K562 (cell line): ENCODE data around the gene IFNW1. TPM values are rescaled to one million over a fixed set of nuclear protein-coding genes. Genes with fewer than 3 reads are reported as not detected.
"Not testable (repeated sequence)": the region's sequence is repeated elsewhere in the genome, so short reads cannot be mapped to it uniquely, and the experiment has no call there.

Experiments
- ATAC-seq: fragments of 200-7000 bp; cut with Tn5 transposase; 3 replicates; pipeline ENCODE4 v1.9.1; 2020; ENCODE audit warnings: moderate library complexity
- BruUV-seq: library from RNA; stranded (reverse); fragments of 400-500 nt; replicated peaks from 2 replicates; lab custom pipeline; 2021; lab: Mats Ljungman, UMichigan
- CTCF ChIA-PET: fragments of 300-600 bp; formaldehyde crosslinking; extraction: SDS; loops from one replicate; lab custom pipeline; 2021; ENCODE audit warnings: low intra/inter-chr PET ratio; lab: Yijun Ruan, JAX
- POLR2A ChIA-PET: fragments of 300-600, 350-650 bp; sonication (Branson Sonifier 250); formaldehyde crosslinking; extraction: SDS; loops from one replicate; lab custom pipeline; 2021; ENCODE audit warnings: antibody characterized with exemption, inconsistent platforms; lab: Yijun Ruan, JAX
- DNase-seq, 4 experiments: peaks; one replicate each; pipeline versions ENCODE4 v3.0.0 to v3.0.0-alpha.2; 2011 to 2018; ENCODE audit warnings: low spot score in 3 of 4, mixed read lengths in 3 of 4; ENCODE audit errors: extremely low read depth in 1 of 4
- FAIRE-seq: peaks from 2 replicates; lab custom pipeline; 2011; peaks lifted over from hg19 to GRCh38; lab: Jason Lieb, UNC
- H2AFZ ChIP-seq: 2 replicates; pipeline ENCODE4 v1.6.0; 2011; ENCODE audit warnings: low read depth, low read length, control low read depth, inconsistent platforms
- H3K27ac ChIP-seq: fragments of 200-600 bp; 3 replicates; pipeline ENCODE4 v1.8.0; 2011; ENCODE audit warnings: low read depth, mild to moderate bottlenecking, control low read depth, inconsistent platforms, low read length, moderate library complexity, mixed read lengths; ENCODE audit errors: extremely low read depth
- H3K27me3 ChIP-seq, 2 experiments: fragments of 300-600 bp in 1 of 2; 2 replicates in 1 of 2; 3 replicates in 1 of 2; pipeline versions ENCODE4 v1.6.0 to v1.8.0; 2011; ENCODE audit warnings: inconsistent platforms in 2 of 2, low read length in 2 of 2, mild to moderate bottlenecking in 1 of 2, mixed read lengths in 1 of 2, moderate library complexity in 1 of 2; ENCODE audit not compliant: control insufficient read depth in 2 of 2, insufficient read depth in 2 of 2
- H3K36me3 ChIP-seq: fragments of 300-600 bp; 3 replicates; pipeline ENCODE4 v1.8.0; 2011; ENCODE audit warnings: mild to moderate bottlenecking, low read length, inconsistent platforms; ENCODE audit not compliant: control insufficient read depth, insufficient read depth
- H3K4me1 ChIP-seq, 2 experiments: fragments of 200-600 bp in 1 of 2; replicated peaks in 1 of 2; 2 replicates in 1 of 2; 3 replicates in 1 of 2; pipeline versions ENCODE4 v1.5.1 to v1.8.0; 2011; ENCODE audit warnings: inconsistent platforms in 2 of 2, low read length in 2 of 2, mild to moderate bottlenecking in 1 of 2, mixed read lengths in 1 of 2, moderate library complexity in 1 of 2; ENCODE audit not compliant: control insufficient read depth in 2 of 2, insufficient read depth in 2 of 2
- H3K4me2 ChIP-seq: 2 replicates; pipeline ENCODE4 v1.6.1; 2011; ENCODE audit warnings: low read length, control low read depth, inconsistent platforms, mixed read lengths; ENCODE audit not compliant: insufficient read depth
- H3K4me3 ChIP-seq: fragments of 200-600 bp; sonication (generic), shearing (Covaris generic); 2 replicates; pipeline ENCODE4 v1.5.1; 2016; ENCODE audit warnings: control low read depth, inconsistent platforms
- H3K79me2 ChIP-seq: fragments of 200-600 bp; 3 replicates; pipeline ENCODE4 v1.8.0; 2011; ENCODE audit warnings: low read length, inconsistent platforms; ENCODE audit not compliant: control insufficient read depth, insufficient read depth
- H3K9ac ChIP-seq, 2 experiments: 2 replicates each; pipeline versions ENCODE4 v1.6.0 to v1.6.1; 2011; ENCODE audit warnings: low read depth in 2 of 2, low read length in 2 of 2, control low read depth in 1 of 2, inconsistent platforms in 1 of 2, mild to moderate bottlenecking in 1 of 2, mixed read lengths in 1 of 2; ENCODE audit not compliant: insufficient read depth in 1 of 2
- H3K9me1 ChIP-seq: one replicate; pipeline ENCODE4 v1.6.0; 2011; ENCODE audit warnings: inconsistent platforms, mild to moderate bottlenecking, low read length, moderate library complexity; ENCODE audit not compliant: control insufficient read depth, insufficient read depth
- H3K9me3 ChIP-seq: replicated peaks from 2 replicates; pipeline ENCODE4 v1.5.1; 2011; ENCODE audit warnings: low read depth, low read length, inconsistent platforms; ENCODE audit not compliant: control insufficient read depth, insufficient read depth
- H4K20me1 ChIP-seq: replicated peaks from 2 replicates; pipeline ENCODE4 v1.6.1; 2011; ENCODE audit warnings: low read length, inconsistent platforms, mixed read lengths; ENCODE audit not compliant: control insufficient read depth, insufficient read depth
- CBFA2T3 ChIP-seq: fragments of 450-650 bp; IDR thresholded peaks from 2 replicates; pipeline ENCODE4 v1.6.1; 2017
- CXXC5 ChIP-seq: fragments of 250-450 bp; sonication (Bioruptor Pico); IDR thresholded peaks from 2 replicates; pipeline ENCODE4 v1.8.0; 2022; ENCODE audit warnings: inconsistent platforms, mild to moderate bottlenecking, moderate library complexity
- EZH2 ChIP-seq: IDR thresholded peaks from 2 replicates; pipeline ENCODE4 v1.6.1; 2012; ENCODE audit warnings: low read depth, mild to moderate bottlenecking, inconsistent platforms, low read length, borderline replicate concordance
- GATA2 ChIP-seq: sonication (generic); formaldehyde crosslinking; IDR thresholded peaks from 2 replicates; pipeline ENCODE4 v1.4.0; 2020; ENCODE audit warnings: mild to moderate bottlenecking, missing genetic modification reagents
- HINFP ChIP-seq: fragments of 450-650 bp; conservative IDR thresholded peaks from 2 replicates; pipeline ENCODE4 v1.6.1; 2016; ENCODE audit warnings: missing genetic modification characterization, low read depth, mild to moderate bottlenecking, control low read depth, missing compliant biosample characterization
- OTX1 ChIP-seq: fragments of 450-650 bp; formaldehyde crosslinking; IDR thresholded peaks from 2 replicates; pipeline ENCODE4 v1.4.0; 2022; ENCODE audit warnings: mild to moderate bottlenecking
- STAG1 ChIP-seq: sonication (generic); formaldehyde crosslinking; IDR thresholded peaks from 2 replicates; pipeline ENCODE4 v1.5.0; 2020; ENCODE audit warnings: missing genetic modification reagents, borderline replicate concordance
- THAP7 ChIP-seq: fragments of 250-450 bp; sonication (Bioruptor Pico); IDR thresholded peaks from 2 replicates; pipeline ENCODE4 v1.5.0; 2021
- ZBTB17 ChIP-seq: fragments of 450-650 bp; formaldehyde crosslinking; IDR thresholded peaks from 2 replicates; pipeline ENCODE4 v1.4.0; 2020; ENCODE audit warnings: mild to moderate bottlenecking
- ZNF830 ChIP-seq: fragments of 250-450 bp; sonication (Bioruptor Pico); IDR thresholded peaks from 2 replicates; pipeline ENCODE4 v1.5.0; 2021; ENCODE audit warnings: mild to moderate bottlenecking
- WGBS: fragments of 100-300 bp; shearing (Covaris generic); methylation state at CpG from one replicate; pipeline ENCODE4 v1.1.6; 2016; ENCODE audit warnings: low coverage, mixed read lengths; ENCODE audit not compliant: insufficient coverage; ENCODE audit errors: missing lambda C conversion rate; 5-methylcytosine and 5-hydroxymethylcytosine counted together
- in situ Hi-C: fragments of 300-500 bp; cut with MboI; formaldehyde crosslinking; loops from 4 replicates; pipeline ENCODE4 v1.15.0; 2018; ENCODE audit warnings: inconsistent platforms, mixed read lengths
- intact Hi-C: fragments of 100-400 bp; cut with micrococcal nuclease; formaldehyde crosslinking; loops from 2 replicates; pipeline ENCODE4 v1.14.2; 2022
- polyA plus RNA-seq, 8 experiments: library from polyadenylated mRNA; depleted of rRNA in 4 of 8; stranded (reverse) in 5 of 8; unstranded in 3 of 8; fragments of >200 nt; fragmentation: Nextera tagmentation in 2 of 8; fragmentation: Illumina TruSeq in 1 of 8; extraction: Ambion mirVana in 2 of 8; extraction: Trizol in 1 of 8; gene quantifications; 2 replicates each; pipeline versions ENCODE4 v1.2.1 to v1.2.3, GENCODE V29; 2011 to 2014; ENCODE audit warnings: inconsistent platforms in 1 of 8, missing spikeins in 1 of 8
- total RNA-seq, 7 experiments: library from RNA; depleted of rRNA in 6 of 7; stranded (reverse); fragments of >200 nt in 6 of 7; fragmentation: Illumina TruSeq in 2 of 7; extraction: Trizol in 2 of 7; gene quantifications; 2 replicates each; pipeline versions ENCODE4 v1.2.1 to v1.2.3, GENCODE V29; 2011 to 2021; ENCODE audit warnings: low replicate concordance in 1 of 7

Gene IFNW1
- total and polyA plus RNA-seq, 9 of the 15 experiments (the other 6 are each of a cell fraction or from before 2014, with no cell fraction given), result not detected

GRCh38 chr9:21166560-21166959, 24.9 kb upstream of the IFNW1 start, which contains the start of gene IFNA21:
IFNA21 (minus strand) TSS chr9:21166660; CDS start chr9:21166612, 48 bp downstream.
- CTCF ChIA-PET, intact Hi-C loops, DNase-seq, H3K9me1 ChIP-seq, H3K27ac ChIP-seq, H3K27me3 ChIP-seq, in situ Hi-C loops, ATAC-seq, H3K9me3 ChIP-seq, POLR2A ChIA-PET, H3K4me2 ChIP-seq, H4K20me1 ChIP-seq, BruUV-seq, FAIRE-seq, H3K4me1 ChIP-seq, H3K9ac ChIP-seq, H3K79me2 ChIP-seq, H3K36me3 ChIP-seq, H3K4me3 ChIP-seq, H2AFZ ChIP-seq: not testable (repeated sequence)
- no CpG with 5 or more reads among the region's 2 CpGs for WGBS

- Histone ChIP-seq H3K4me1 (no peaks in the 10 kb centered on the region), H3K79me2 (no peaks in the 10 kb centered on the region), H2AFZ (no peak overlapping the region), H3K9me3 (no peaks in the 10 kb centered on the region), H3K27ac (no peak overlapping the region), H3K27me3 (no peaks in the 10 kb centered on the region), H3K4me3 (no peak overlapping the region), H4K20me1 (no peaks in the 10 kb centered on the region), H3K4me2 (no peak overlapping the region), H3K9ac (no peak overlapping the region), H3K36me3 (no peaks in the 10 kb centered on the region), H3K9me1 (no peaks in the 10 kb centered on the region)
- TF ChIP-seq CXXC5 (no peak), EZH2 (no peak), GATA2 (no peak), STAG1 (CRISPR knock-in tag) (no peak), ZBTB17 (CRISPR knock-in tag) (no peak), OTX1 (CRISPR knock-in tag) (no peak), HINFP (tag) (no peak), CBFA2T3 (no peak), THAP7 (CRISPR knock-in tag) (no peak), ZNF830 (CRISPR knock-in tag) (no peak)
- POLR2A ChIA-PET, result no interaction called here
- CTCF ChIA-PET, result no interaction called here
- no TSS peak for BruUV-seq
- DNase-seq, result no peak
- no peak for FAIRE-seq
- in situ Hi-C loops, result no loop called here
- intact Hi-C loops, result no loop called here
- ATAC-seq, result no peak
- WGBS, result no CpG with 5 or more reads among the region's 1 CpG
Measured at GRCh38 chr9:21165516-21165915, 23.9 kb upstream of the IFNW1 start.
